ENCODE results near the gene EFCAB9.

EFCAB9 gene

GRCh38 chr5:172243302-172243701 is 49.3 kb downstream of the EFCAB9 start:
- H3K79me2 ChIP-seq (ENCODE audit: insufficient read depth, low read length) = peaks cover 31% of the 10 kb centered on the region
- no peak overlapping the region for H3K4me3 ChIP-seq (ENCODE audit: low read depth, low read length, poor library complexity, severe bottlenecking)
- H3K4me2 ChIP-seq (ENCODE audit: low read length) = no peak overlapping the region
- no peaks in the 10 kb centered on the region for H3K9me2 ChIP-seq (ENCODE audit: low read depth, low read length)
- H3K9me3 ChIP-seq (ENCODE audit: low read length) = no peaks in the 10 kb centered on the region
- no peaks in the 10 kb centered on the region for H3F3A ChIP-seq (ENCODE audit: insufficient read depth, low read length)
- no peak for TF ChIP-seq CTCF (IDR thresholded peaks at IDR 0.05; ENCODE audit: low read length)
- no peaks in the 10 kb centered on the region for H4K20me1 ChIP-seq (ENCODE audit: insufficient read depth, low read length)
- no peaks in the 10 kb centered on the region for H3K27me3 ChIP-seq (ENCODE audit: insufficient read depth, low read length)
- no peak overlapping the region for H3K9ac ChIP-seq (ENCODE audit: low read length)
- H2AFZ ChIP-seq (ENCODE audit: low read length) = no peak overlapping the region
- H3K4me1 ChIP-seq (ENCODE audit: insufficient read depth, low read length, severe bottlenecking) = peaks cover 5% of the 10 kb centered on the region
- peaks cover 3% of the 10 kb centered on the region; the same call in 1 of the 2 replicates for H3K36me3 ChIP-seq (ENCODE audit: insufficient read depth, low read length)
- no peak overlapping the region for H3K27ac ChIP-seq (ENCODE audit: low read depth, low read length, poor library complexity, severe bottlenecking)

GRCh38 chr5:172245046-172245445 is 51.1 kb downstream of the EFCAB9 start:
- Histone ChIP-seq H3K27me3 (ENCODE audit: insufficient read depth, low read length) (no peaks in the 10 kb centered on the region), H3K36me3 (ENCODE audit: insufficient read depth, low read length) (peaks cover 3% of the 10 kb centered on the region; the same call in 1 of the 2 replicates), H3K4me2 (ENCODE audit: low read length) (no peak overlapping the region), H3K79me2 (ENCODE audit: insufficient read depth, low read length) (peaks cover 21% of the 10 kb centered on the region), H4K20me1 (ENCODE audit: insufficient read depth, low read length) (no peaks in the 10 kb centered on the region), H3K27ac (ENCODE audit: low read depth, low read length, poor library complexity, severe bottlenecking) (no peak overlapping the region), H3K4me1 (ENCODE audit: insufficient read depth, low read length, severe bottlenecking) (no peaks in the 10 kb centered on the region), H3K9me2 (ENCODE audit: low read depth, low read length) (no peaks in the 10 kb centered on the region), H3F3A (ENCODE audit: insufficient read depth, low read length) (no peaks in the 10 kb centered on the region), H3K4me3 (ENCODE audit: low read depth, low read length, poor library complexity, severe bottlenecking) (no peak overlapping the region), H3K9ac (ENCODE audit: low read length) (no peak overlapping the region), H2AFZ (ENCODE audit: low read length) (no peak overlapping the region), H3K9me3 (ENCODE audit: low read length) (no peaks in the 10 kb centered on the region)
- TF ChIP-seq EZH2 (IDR thresholded peaks at IDR 0.05; ENCODE audit: borderline replicate concordance, low read length) (no peak), CTCF (IDR thresholded peaks at IDR 0.05; ENCODE audit: low read length) (no peak)

- H3K4me3 ChIP-seq (ENCODE audit: low read depth, low read length, poor library complexity, severe bottlenecking) = no peak overlapping the region
- no peak overlapping the region for H2AFZ ChIP-seq (ENCODE audit: low read length)
- no peaks in the 10 kb centered on the region for H3K4me1 ChIP-seq (ENCODE audit: insufficient read depth, low read length, severe bottlenecking)
- no peaks in the 10 kb centered on the region for H4K20me1 ChIP-seq (ENCODE audit: insufficient read depth, low read length)
- no peak overlapping the region for H3K9ac ChIP-seq (ENCODE audit: low read length)
- H3K4me2 ChIP-seq (ENCODE audit: low read length) = no peak overlapping the region
- no peak overlapping the region for H3K27ac ChIP-seq (ENCODE audit: low read depth, low read length, poor library complexity, severe bottlenecking)
- peaks cover 19% of the 10 kb centered on the region for H3K79me2 ChIP-seq (ENCODE audit: insufficient read depth, low read length)
- peaks cover 3% of the 10 kb centered on the region; the same call in 1 of the 2 replicates for H3K36me3 ChIP-seq (ENCODE audit: insufficient read depth, low read length)
- no peaks in the 10 kb centered on the region for H3K9me2 ChIP-seq (ENCODE audit: low read depth, low read length)
- no peaks in the 10 kb centered on the region for H3K27me3 ChIP-seq (ENCODE audit: insufficient read depth, low read length)
- no peak for TF ChIP-seq EZH2 (IDR thresholded peaks at IDR 0.05; ENCODE audit: borderline replicate concordance, low read length)
- TF ChIP-seq CTCF (IDR thresholded peaks at IDR 0.05; ENCODE audit: low read length) = no peak
- H3K9me3 ChIP-seq (ENCODE audit: low read length) = no peaks in the 10 kb centered on the region
- no peaks in the 10 kb centered on the region for H3F3A ChIP-seq (ENCODE audit: insufficient read depth, low read length)
Measured at GRCh38 chr5:172245703-172246125, 51.7 kb downstream of the EFCAB9 start.

All from OCI-LY1 (cell line).